H9 (cell line): ENCODE measurements around the gene ADARB2. TPM values are rescaled to one million over a fixed set of nuclear protein-coding genes. Genes with fewer than 3 reads are reported as not detected.

Experiments used
- DNase-seq: peaks from one replicate; pipeline ENCODE4 v3.0.0-alpha.2; 2017
- H2AFZ ChIP-seq: one replicate; pipeline ENCODE4 v1.6.1; 2013; ENCODE audit warnings: mild to moderate bottlenecking, low read length, control low read depth, moderate library complexity
- H2AK5ac ChIP-seq: 2 replicates; pipeline ENCODE4 v1.6.1; 2013; ENCODE audit warnings: low read length, control low read depth, mixed read lengths; ENCODE audit not compliant: insufficient read length
- H2BK120ac ChIP-seq: one replicate; pipeline ENCODE4 v1.6.1; 2013; ENCODE audit warnings: low read depth, mild to moderate bottlenecking, low read length, control low read depth, inconsistent platforms; ENCODE audit not compliant: poor library complexity, severe bottlenecking
- H2BK12ac ChIP-seq: 2 replicates; pipeline ENCODE4 v1.6.1; 2013; ENCODE audit warnings: low read length, control low read depth, mixed read lengths, low read depth; ENCODE audit not compliant: insufficient read length
- H2BK15ac ChIP-seq: 2 replicates; pipeline ENCODE4 v1.6.1; 2013; ENCODE audit warnings: low read depth, low read length, control low read depth
- H2BK20ac ChIP-seq: one replicate; pipeline ENCODE4 v1.6.1; 2013; ENCODE audit warnings: low read depth, mild to moderate bottlenecking, low read length, control low read depth, inconsistent platforms; ENCODE audit not compliant: poor library complexity, severe bottlenecking
- H2BK5ac ChIP-seq: 2 replicates; pipeline ENCODE4 v1.6.1; 2013; ENCODE audit warnings: low read length, control low read depth, mixed read lengths; ENCODE audit not compliant: insufficient read length
- H3K14ac ChIP-seq: 2 replicates; pipeline ENCODE4 v1.6.1; 2013; ENCODE audit warnings: low read length, control low read depth; ENCODE audit not compliant: insufficient read depth
- H3K18ac ChIP-seq: 2 replicates; pipeline ENCODE4 v1.6.1; 2013; ENCODE audit warnings: low read depth, mild to moderate bottlenecking, mixed read lengths, low read length, control low read depth; ENCODE audit not compliant: insufficient read length
- H3K23ac ChIP-seq: 2 replicates; pipeline ENCODE4 v1.6.1; 2013; ENCODE audit warnings: low read length, control low read depth, mixed read lengths, low read depth; ENCODE audit not compliant: insufficient read length
- H3K23me2 ChIP-seq: 2 replicates; pipeline ENCODE4 v1.6.1; 2013; ENCODE audit warnings: low read depth, mild to moderate bottlenecking, mixed read lengths, low read length, control low read depth; ENCODE audit not compliant: insufficient read length, poor library complexity, severe bottlenecking
- H3K27ac ChIP-seq: 2 replicates; pipeline ENCODE4 v1.5.1; 2013; ENCODE audit warnings: low read length, control low read depth, mixed read lengths, low read depth; ENCODE audit not compliant: insufficient read length
- H3K27me3 ChIP-seq: 2 replicates; pipeline ENCODE4 v1.6.1; 2013; ENCODE audit warnings: low read length, control low read depth, inconsistent platforms; ENCODE audit not compliant: insufficient read depth
- H3K4ac ChIP-seq: 2 replicates; pipeline ENCODE4 v1.6.1; 2013; ENCODE audit warnings: low read depth, mild to moderate bottlenecking, control low read depth, inconsistent platforms, low read length, moderate library complexity
- H3K4me1 ChIP-seq: 2 replicates; pipeline ENCODE4 v1.6.1; 2013; ENCODE audit warnings: low read length, control low read depth, inconsistent platforms; ENCODE audit not compliant: insufficient read depth
- H3K4me2 ChIP-seq: 2 replicates; pipeline ENCODE4 v1.6.1; 2013; ENCODE audit warnings: low read length, control low read depth, mixed read lengths; ENCODE audit not compliant: insufficient read length, insufficient read depth
- H3K56ac ChIP-seq: 2 replicates; pipeline ENCODE4 v1.6.1; 2013; ENCODE audit warnings: low read depth, mild to moderate bottlenecking, mixed read lengths, low read length, control low read depth; ENCODE audit not compliant: insufficient read length
- H3K79me1 ChIP-seq: 2 replicates; pipeline ENCODE4 v1.6.1; 2013; ENCODE audit warnings: low read depth, mild to moderate bottlenecking, moderate library complexity, low read length, control low read depth, inconsistent platforms; ENCODE audit not compliant: insufficient read depth, poor library complexity, severe bottlenecking
- H3K79me2 ChIP-seq: 2 replicates; pipeline ENCODE4 v1.6.1; 2013; ENCODE audit warnings: low read length, control low read depth, inconsistent platforms; ENCODE audit not compliant: insufficient read depth
- H3K9ac ChIP-seq: 2 replicates; pipeline ENCODE4 v1.6.1; 2013; ENCODE audit warnings: low read length, control low read depth, mixed read lengths; ENCODE audit not compliant: insufficient read length; ENCODE audit errors: extremely low read depth
- H3K9me3 ChIP-seq: one replicate; pipeline ENCODE4 v1.6.1; 2013; ENCODE audit warnings: low read depth, low read length, inconsistent platforms; ENCODE audit not compliant: control insufficient read depth
- H3T11ph ChIP-seq: one replicate; pipeline ENCODE4 v1.6.1; 2013; ENCODE audit warnings: mild to moderate bottlenecking, low read length, control low read depth, inconsistent platforms
- H4K20me1 ChIP-seq: one replicate; pipeline ENCODE4 v1.6.1; 2013; ENCODE audit not compliant: control insufficient read depth, insufficient read length, insufficient read depth
- H4K5ac ChIP-seq: 2 replicates; pipeline ENCODE4 v1.6.1; 2013; ENCODE audit warnings: low read depth, mild to moderate bottlenecking, mixed read lengths, low read length, control low read depth; ENCODE audit not compliant: insufficient read length
- H4K8ac ChIP-seq: replicated peaks from 2 replicates; pipeline ENCODE4 v1.6.1; 2013; ENCODE audit warnings: low read length, control low read depth, mixed read lengths, low read depth; ENCODE audit not compliant: insufficient read length
- H4K91ac ChIP-seq: 2 replicates; pipeline ENCODE4 v1.6.1; 2013; ENCODE audit warnings: low read depth, mild to moderate bottlenecking, moderate library complexity, mixed read lengths, low read length, control low read depth; ENCODE audit not compliant: insufficient read length
- H3K27ac Mint-ChIP-seq, 3 experiments: 2 replicates in 2 of 3; 3 replicates in 1 of 3; pipeline ENCODE4 v1.8.0; 2020 to 2021; ENCODE audit warnings: mixed read lengths in 3 of 3, mild to moderate bottlenecking in 1 of 3, moderate library complexity in 1 of 3
- H3K27me3 Mint-ChIP-seq: 2 replicates; pipeline ENCODE4 v1.8.0; 2021; ENCODE audit warnings: low read depth, mild to moderate bottlenecking, moderate library complexity, mixed read lengths
- H3K36me3 Mint-ChIP-seq, 3 experiments: 2 replicates in 2 of 3; 3 replicates in 1 of 3; pipeline ENCODE4 v1.8.0; 2020 to 2021; ENCODE audit warnings: low read depth in 3 of 3, mixed read lengths in 3 of 3; ENCODE audit not compliant: insufficient read depth in 1 of 3
- H3K4me1 Mint-ChIP-seq, 2 experiments: 2 replicates each; pipeline ENCODE4 v1.8.0; 2020; ENCODE audit warnings: mixed read lengths in 2 of 2
- H3K4me3 Mint-ChIP-seq, 2 experiments: 2 replicates in 1 of 2; 3 replicates in 1 of 2; pipeline ENCODE4 v1.8.0; 2020 to 2021; ENCODE audit warnings: mild to moderate bottlenecking in 2 of 2, mixed read lengths in 2 of 2, moderate library complexity in 1 of 2
- H3K9me3 Mint-ChIP-seq, 2 experiments: 2 replicates in 1 of 2; 3 replicates in 1 of 2; pipeline ENCODE4 v1.8.0; 2020; ENCODE audit warnings: mild to moderate bottlenecking in 2 of 2, mixed read lengths in 2 of 2, moderate library complexity in 1 of 2
- CTCF ChIP-seq: fragments of 200-600 bp; sonication (generic); conservative IDR thresholded peaks from 3 replicates; pipeline ENCODE4 v1.8.0; 2021; ENCODE audit warnings: antibody characterized with exemption, mild to moderate bottlenecking
- WGBS: extraction: QIAGEN DNeasy Blood & Tissue Kit; methylation state at CpG from one replicate; pipeline ENCODE4 v1.1.7; 2013; ENCODE audit warnings: missing lambda C conversion rate, low lambda C conversion rate, mixed read lengths; ENCODE audit not compliant: insufficient read length; ENCODE audit errors: extremely low coverage; 5-methylcytosine and 5-hydroxymethylcytosine counted together
- total RNA-seq: library from RNA; stranded (reverse); gene quantifications from 2 replicates; pipeline ENCODE4 v1.2.1, GENCODE V29; 2021

ADARB2 gene
- total RNA-seq, 1 experiment from 2014 or later = 0.87 TPM

- Histone ChIP-seq H4K8ac (no peak overlapping the region), H3K9me3 (no peaks in the 10 kb centered on the region), H3K27ac (no peak overlapping the region), H4K91ac (no peak overlapping the region), H3K18ac (no peak overlapping the region), H3K56ac (no peak overlapping the region), H3K79me2 (no peaks in the 10 kb centered on the region), H3K14ac (no peak overlapping the region), H2BK15ac (no peak overlapping the region), H3K4me1 (no peaks in the 10 kb centered on the region), H4K5ac (no peak overlapping the region), H3K9ac (no peak overlapping the region), H2AK5ac (no peak overlapping the region), H2BK12ac (no peak overlapping the region), H3T11ph (no peak overlapping the region), H2AFZ (no peak overlapping the region), H3K4ac (no peak overlapping the region), H3K23ac (no peak overlapping the region), H3K79me1 (no peaks in the 10 kb centered on the region), H2BK5ac (no peak overlapping the region), H3K4me2 (no peak overlapping the region), H2BK20ac (no peak overlapping the region), H2BK120ac (no peak overlapping the region), H3K27me3 (no peaks in the 10 kb centered on the region), H4K20me1 (no peaks in the 10 kb centered on the region), H3K23me2 (no peaks in the 10 kb centered on the region)
- H3K4me1 Mint-ChIP-seq = peaks cover 11 to 21% of the 10 kb centered on the region in 2 experiments
- no peak for DNase-seq
- no peak overlapping the region for H3K27ac Mint-ChIP-seq
- no CpG with 5 or more reads among the region's 11 CpGs for WGBS
- no peak overlapping the region for H3K4me3 Mint-ChIP-seq
- TF ChIP-seq CTCF = no peak
- H3K27me3 Mint-ChIP-seq = peaks cover 10% of the 10 kb centered on the region; the same call in 1 of the 2 replicates
- no peaks in the 10 kb centered on the region for H3K36me3 Mint-ChIP-seq
- H3K9me3 Mint-ChIP-seq = no peaks in the 10 kb centered on the region
Observed at GRCh38 chr10:1559761-1560160, 177.6 kb downstream of the ADARB2 start.
